ENCODE results near the gene NDUFB6.

- TF ChIP-seq CTCF (IDR thresholded peaks at IDR 0.05), result no peak
- TF ChIP-seq ZFX (IDR thresholded peaks at IDR 0.05; ENCODE audit: borderline replicate concordance), result no peak
Observed at GRCh38 chr9:32596936-32597335, 24.0 kb upstream of the NDUFB6 start.
